ENCODE data around the gene PLAAT1.

The PLAAT1 gene

GRCh38 chr3:193230610-193231009, 10.4 kb upstream of the PLAAT1 start:
- no peak for DNase-seq (ENCODE audit: low read depth, low spot score)
- H3K4me3 ChIP-seq (ENCODE audit: low read depth, low read length) = no peak overlapping the region
- in situ Hi-C loops (cut with HindIII; ENCODE audit: low sequenced_read_pairs) = no loop called here
- no peak for TF ChIP-seq CTCF (IDR thresholded peaks at IDR 0.05; ENCODE audit: low read depth, low read length)

DNA sequence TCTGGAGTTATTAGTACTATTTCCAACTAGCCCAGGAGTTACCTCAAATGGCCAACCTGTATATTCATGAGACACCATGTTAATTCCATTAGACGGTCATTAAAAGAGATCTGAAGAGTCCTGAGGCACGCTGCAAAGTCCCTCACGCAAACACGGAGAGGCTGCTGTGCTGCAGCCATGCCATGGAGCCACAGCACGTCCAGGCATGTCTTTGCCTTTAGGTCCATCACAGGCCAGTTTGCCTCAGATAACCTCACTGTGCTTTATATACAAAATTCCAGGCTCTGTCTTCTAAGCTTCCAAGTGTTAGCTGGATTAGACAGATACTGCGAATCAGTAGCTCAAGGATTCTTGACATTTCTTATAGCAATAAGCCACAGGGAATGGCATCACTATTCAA, 9.8 kb upstream of the PLAAT1 start:
- no peak for DNase-seq (ENCODE audit: low read depth, low spot score)
- H3K4me3 ChIP-seq (ENCODE audit: low read depth, low read length) = no peak overlapping the region
- no peak for TF ChIP-seq CTCF (IDR thresholded peaks at IDR 0.05; ENCODE audit: low read depth, low read length)
- in situ Hi-C loops (cut with HindIII; ENCODE audit: low sequenced_read_pairs) = no loop called here

GRCh38 chr3:193236599-193236998, 4.4 kb upstream of the PLAAT1 start:
- no peak for TF ChIP-seq CTCF (IDR thresholded peaks at IDR 0.05; ENCODE audit: low read depth, low read length)
- in situ Hi-C loops (cut with HindIII; ENCODE audit: low sequenced_read_pairs) = no loop called here
- H3K4me3 ChIP-seq (ENCODE audit: low read depth, low read length) = no peak overlapping the region
- no peak for DNase-seq (ENCODE audit: low read depth, low spot score)

GRCh38 chr3:193237030-193237429, 4.0 kb upstream of the PLAAT1 start:
- no peak overlapping the region for H3K4me3 ChIP-seq (ENCODE audit: low read depth, low read length)
- DNase-seq (ENCODE audit: low read depth, low spot score) = no peak
- in situ Hi-C loops (cut with HindIII; ENCODE audit: low sequenced_read_pairs) = no loop called here
- TF ChIP-seq CTCF (IDR thresholded peaks at IDR 0.05; ENCODE audit: low read depth, low read length) = no peak

GRCh38 chr3:193240436-193240849, 579 bp upstream of the PLAAT1 start:
- in situ Hi-C loops (cut with HindIII; ENCODE audit: low sequenced_read_pairs) = no loop called here
- no peak for TF ChIP-seq CTCF (IDR thresholded peaks at IDR 0.05; ENCODE audit: low read depth, low read length)
- peak overlapping the region; percentile 54 for H3K4me3 ChIP-seq (ENCODE audit: low read depth, low read length)
- no peak for DNase-seq (ENCODE audit: low read depth, low spot score)

- DNase-seq (ENCODE audit: low read depth, low spot score) = peak; percentile 39
- in situ Hi-C loops (cut with HindIII; ENCODE audit: low sequenced_read_pairs) = no loop called here
- TF ChIP-seq CTCF (IDR thresholded peaks at IDR 0.05; ENCODE audit: low read depth, low read length) = no peak
- H3K4me3 ChIP-seq (ENCODE audit: low read depth, low read length) = peak overlapping the region; percentile 46
Measured at GRCh38 chr3:193241716-193242115, 694 bp downstream of the PLAAT1 start.

GRCh38 chr3:193243571-193243970, 2.5 kb downstream of the PLAAT1 start:
- no peak overlapping the region for H3K4me3 ChIP-seq (ENCODE audit: low read depth, low read length)
- in situ Hi-C loops (cut with HindIII; ENCODE audit: low sequenced_read_pairs) = no loop called here
- TF ChIP-seq CTCF (IDR thresholded peaks at IDR 0.05; ENCODE audit: low read depth, low read length) = no peak
- no peak for DNase-seq (ENCODE audit: low read depth, low spot score)

All from astrocyte of the spinal cord (primary cell).